ENCODE measurements around the gene CFTR. TPM values are rescaled to one million over a fixed set of nuclear protein-coding genes. Genes with fewer than 3 reads are reported as not detected.

Gene CFTR
- total RNA-seq, 4 donors from 2014 or later, result not detected

DNA sequence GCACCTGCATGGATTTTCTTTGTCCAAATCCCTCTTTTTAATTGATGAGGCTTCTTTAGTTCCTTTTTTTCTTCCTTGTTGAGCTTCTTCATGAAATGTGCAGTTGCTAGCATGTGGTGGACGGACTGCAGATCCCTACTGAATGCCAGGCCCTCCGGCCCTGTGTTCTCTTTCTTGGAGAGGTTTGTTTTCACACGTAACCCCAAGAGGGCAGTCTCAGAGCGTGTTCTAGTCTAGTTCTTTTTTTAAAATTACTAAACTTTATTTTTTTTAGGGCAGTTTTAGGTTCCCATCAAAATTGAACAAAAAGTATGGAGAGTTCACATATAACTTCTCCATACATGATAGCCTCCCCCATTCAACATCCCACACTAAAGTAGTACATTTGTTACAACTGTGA lies 190.0 kb downstream of the CFTR start:
- 72% methylated on average over 4 of the region's 4 CpGs for WGBS

DNA sequence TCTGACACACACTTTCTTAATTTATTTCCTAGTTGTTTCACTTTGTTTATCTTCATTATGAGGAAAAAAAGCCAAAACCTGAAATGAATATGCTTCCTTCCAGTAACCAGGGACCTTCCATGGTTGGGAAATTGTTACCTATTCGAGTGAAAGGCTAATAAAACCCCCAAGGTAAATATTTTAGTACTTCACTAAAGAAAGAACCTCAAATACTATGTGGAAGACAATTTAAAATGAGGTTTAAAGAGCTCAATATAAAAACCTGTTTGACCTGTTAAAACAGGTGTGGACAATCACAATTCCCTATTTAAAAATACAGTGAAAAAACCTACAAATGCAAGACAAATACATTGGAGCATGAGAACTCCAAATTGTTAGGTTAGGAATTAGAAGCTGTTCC lies 192.6 kb downstream of the CFTR start:
- H3K36me3 ChIP-seq, result no peaks in the 10 kb centered on the region
- no peak for TF ChIP-seq EP300 (IDR thresholded peaks at IDR 0.05)
- no peak for TF ChIP-seq POLR2A (IDR thresholded peaks at IDR 0.05; ENCODE audit: low read depth)
- no peak for TF ChIP-seq POLR2AphosphoS5 (IDR thresholded peaks at IDR 0.05)
- TF ChIP-seq CTCF (IDR thresholded peaks at IDR 0.05), result no peak
- WGBS, result 75% methylated on average over 1 of the region's 1 CpG
- H3K27ac ChIP-seq (replicated peaks in 1 of 4), result no peak overlapping the region
- H3K9me3 ChIP-seq, result no peaks in the 10 kb centered on the region
- no peaks in the 10 kb centered on the region for H3K27me3 ChIP-seq
- H3K4me1 ChIP-seq, result peaks cover 0 to 7% (median 0%) of the 10 kb centered on the region in 4 donors
- H3K4me3 ChIP-seq, result no peak overlapping the region
- intact Hi-C loops (cut with DNase I), result loop anchor here (5.0 kb wide), 1 partner anchor 215 kb away; no protein-coding TSS in a partner anchor
- DNase-seq (ENCODE audit: extremely low spot score), result no peak

More for the DNA sequence above, 190.0 kb downstream of the CFTR start:
- intact Hi-C loops (cut with DNase I), result loop anchor here (5.0 kb wide), 1 partner anchor 213 kb away; no protein-coding TSS in a partner anchor
- Histone ChIP-seq H3K4me1 (peaks cover 0 to 7% (median 0%) of the 10 kb centered on the region in 4 donors), H3K36me3 (no peaks in the 10 kb centered on the region), H3K9me3 (no peaks in the 10 kb centered on the region), H3K27me3 (no peaks in the 10 kb centered on the region), H3K4me3 (no peak overlapping the region), H3K27ac (replicated peaks in 1 of 4) (no peak overlapping the region)
- DNase-seq (ENCODE audit: extremely low spot score), result no peak
- no peak for TF ChIP-seq EP300 (IDR thresholded peaks at IDR 0.05)
- TF ChIP-seq POLR2A (IDR thresholded peaks at IDR 0.05; ENCODE audit: low read depth), result no peak
- TF ChIP-seq CTCF (IDR thresholded peaks at IDR 0.05), result no peak
- TF ChIP-seq POLR2AphosphoS5 (IDR thresholded peaks at IDR 0.05), result no peak

DNA sequence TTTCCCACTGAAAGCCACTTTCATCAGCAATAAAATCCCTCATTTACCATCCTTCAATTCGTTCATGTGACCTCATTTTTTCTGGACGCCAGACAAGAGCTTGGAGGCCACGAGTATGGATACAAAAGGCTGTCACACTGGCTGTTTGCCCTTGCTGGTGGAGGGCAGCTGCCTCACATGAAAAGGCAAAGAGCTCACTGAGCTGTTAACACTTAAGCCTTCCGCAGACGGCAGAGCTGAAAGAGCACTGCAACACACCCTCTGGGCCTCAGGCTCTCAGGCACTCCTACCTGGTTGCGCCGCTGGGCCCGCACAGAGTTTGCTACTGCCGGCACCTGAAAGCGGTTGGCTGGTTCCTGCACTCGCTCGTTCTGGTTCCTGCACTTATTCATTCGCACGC lies 193.5 kb downstream of the CFTR start:
- Histone ChIP-seq H3K9me3 (no peaks in the 10 kb centered on the region), H3K27ac (replicated peaks in 1 of 4) (no peak overlapping the region), H3K4me3 (no peak overlapping the region), H3K36me3 (no peaks in the 10 kb centered on the region), H3K27me3 (no peaks in the 10 kb centered on the region), H3K4me1 (peaks cover 0 to 7% (median 0%) of the 10 kb centered on the region in 4 donors)
- no peak for TF ChIP-seq POLR2AphosphoS5 (IDR thresholded peaks at IDR 0.05)
- no peak for TF ChIP-seq CTCF (IDR thresholded peaks at IDR 0.05)
- 81% methylated on average over 14 of the region's 14 CpGs for WGBS
- no peak for DNase-seq (ENCODE audit: extremely low spot score)
- intact Hi-C loops (cut with DNase I), result loop anchor here (5.0 kb wide), 1 partner anchor 216 kb away; no protein-coding TSS in a partner anchor

DNA sequence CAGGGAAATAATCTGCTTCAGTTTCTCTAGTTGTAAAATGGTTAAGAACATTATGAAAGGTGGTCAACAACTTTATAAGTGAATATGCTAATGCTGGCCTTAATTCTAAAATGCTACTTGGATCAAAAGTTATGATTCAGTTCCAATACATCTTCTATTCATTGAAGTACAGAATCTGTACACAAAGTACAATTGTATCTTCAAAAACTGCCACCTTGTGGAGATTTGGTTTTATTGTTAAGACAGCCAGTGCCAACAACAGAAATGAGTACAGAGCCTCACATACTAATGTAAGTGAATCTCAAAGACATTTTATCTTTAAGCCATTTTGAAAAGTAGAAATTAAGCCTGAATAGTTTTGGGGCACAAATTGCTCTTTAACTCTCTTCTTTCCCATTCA lies 194.0 kb downstream of the CFTR start:
- Histone ChIP-seq H3K4me3 (no peak overlapping the region), H3K36me3 (no peaks in the 10 kb centered on the region), H3K27ac (replicated peaks in 1 of 4) (no peak overlapping the region), H3K27me3 (no peaks in the 10 kb centered on the region), H3K4me1 (peaks cover 0 to 7% (median 0%) of the 10 kb centered on the region in 4 donors), H3K9me3 (no peaks in the 10 kb centered on the region)
- intact Hi-C loops (cut with DNase I), result loop anchor here (5.0 kb wide), 1 partner anchor 217 kb away; no protein-coding TSS in a partner anchor
- DNase-seq (ENCODE audit: extremely low spot score), result no peak
- TF ChIP-seq CTCF (IDR thresholded peaks at IDR 0.05), result peak in 2 of 3 experiments; percentile 14 to 39
- no peak for TF ChIP-seq POLR2AphosphoS5 (IDR thresholded peaks at IDR 0.05)
- no peak for TF ChIP-seq POLR2A (IDR thresholded peaks at IDR 0.05; ENCODE audit: low read depth)

DNA sequence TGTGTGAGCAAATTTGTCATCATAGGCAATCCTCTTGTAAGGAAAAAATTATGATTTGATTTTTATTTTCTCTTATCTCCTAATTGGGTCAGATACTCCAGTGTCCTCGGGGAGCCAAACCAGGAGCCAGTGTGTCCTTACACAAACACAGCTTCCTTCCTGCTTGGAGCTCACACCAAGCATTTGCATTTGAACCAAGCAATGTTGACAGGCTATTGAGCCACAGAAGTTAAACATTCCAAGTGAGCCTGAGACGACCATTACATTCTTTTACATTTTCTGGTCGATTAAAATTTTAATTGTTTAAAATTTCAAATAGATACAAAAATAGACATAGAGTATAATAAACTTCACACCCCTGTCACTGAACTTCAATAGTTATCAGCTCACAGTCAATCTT lies 194.8 kb downstream of the CFTR start:
- TF ChIP-seq POLR2A (IDR thresholded peaks at IDR 0.05; ENCODE audit: low read depth), result no peak
- intact Hi-C loops (cut with DNase I), result loop anchor here (5.0 kb wide), 1 partner anchor 217 kb away; no protein-coding TSS in a partner anchor
- peaks cover 0 to 7% (median 0%) of the 10 kb centered on the region in 4 donors for H3K4me1 ChIP-seq
- H3K9me3 ChIP-seq, result no peaks in the 10 kb centered on the region
- no peak overlapping the region for H3K27ac ChIP-seq (replicated peaks in 1 of 4)
- no peaks in the 10 kb centered on the region for H3K36me3 ChIP-seq
- DNase-seq (ENCODE audit: extremely low spot score), result no peak
- no peak overlapping the region for H3K4me3 ChIP-seq
- no peaks in the 10 kb centered on the region for H3K27me3 ChIP-seq
- WGBS, result 7% methylated on average over 3 of the region's 3 CpGs

All from esophagus muscularis mucosa (tissue), 4 donors.